HS-5 (cell line): Measurements from ENCODE around the gene GRIN1.

Source experiments
- DNase-seq: peaks from one replicate; pipeline ENCODE4 v3.0.0-alpha.2; 2012; ENCODE audit warnings: low read depth

Gene GRIN1

DNA sequence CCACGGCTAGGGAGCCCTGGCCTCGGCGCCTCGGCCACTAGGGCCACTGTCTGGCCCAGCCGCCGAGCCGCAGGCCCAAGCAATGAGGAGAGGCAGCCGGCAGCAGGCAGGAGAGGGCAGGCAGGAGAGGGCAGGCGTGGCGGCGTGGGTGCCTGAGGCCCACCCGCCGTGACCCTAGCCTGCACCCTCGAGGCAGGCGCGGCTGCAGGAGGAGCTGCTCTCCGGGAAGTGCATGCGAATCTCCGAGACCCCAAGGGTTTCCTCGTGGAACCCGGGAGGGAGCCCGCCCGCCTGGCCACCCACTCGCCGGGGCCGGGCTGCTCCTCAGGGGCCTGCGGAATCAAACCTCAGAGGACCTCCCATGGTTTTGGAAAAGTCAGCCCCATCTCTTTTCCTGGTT lies 9.3 kb downstream of the GRIN1 start:
- DNase-seq: no peak

DNA sequence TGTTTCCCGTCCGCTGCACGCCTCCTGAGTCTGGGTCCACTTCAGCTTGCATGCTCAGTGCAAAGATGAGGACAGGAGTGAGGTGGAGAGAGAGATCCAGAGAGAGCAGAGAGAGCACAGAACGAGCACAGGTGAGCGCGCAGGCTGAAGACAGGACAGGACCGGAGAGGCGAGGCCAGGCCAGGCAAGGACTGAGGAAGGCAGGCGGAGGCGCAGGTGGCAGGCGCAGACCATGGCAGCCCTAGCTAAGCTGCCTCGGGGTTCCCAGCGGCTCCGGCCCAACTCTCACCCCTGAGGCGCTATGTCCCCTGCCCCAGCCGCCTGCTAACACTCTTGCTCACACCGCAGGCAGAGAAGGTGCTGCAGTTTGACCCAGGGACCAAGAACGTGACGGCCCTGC lies 9.7 kb downstream of the GRIN1 start:
- DNase-seq: no peak

DNA sequence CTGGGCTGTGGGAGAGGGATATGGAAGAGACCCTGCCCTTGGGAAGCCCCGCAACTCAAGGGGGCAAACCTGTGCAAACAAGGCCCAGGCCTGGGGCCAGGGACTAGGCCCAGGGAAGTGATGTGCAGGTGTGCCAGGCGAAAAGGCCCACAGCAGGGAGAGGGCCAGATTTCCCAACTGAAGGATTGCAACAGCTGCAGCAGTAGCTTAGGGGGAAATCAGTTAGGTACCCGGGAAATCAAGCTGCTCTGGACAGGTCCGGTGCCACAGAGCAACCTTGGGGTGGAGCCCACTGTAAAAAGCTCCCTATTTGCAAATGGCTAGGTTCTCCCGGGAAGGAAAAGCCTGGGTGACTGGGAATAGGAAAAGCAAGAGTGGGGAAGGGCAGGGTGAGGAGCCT lies 10.4 kb downstream of the GRIN1 start:
- no peak for DNase-seq

DNA sequence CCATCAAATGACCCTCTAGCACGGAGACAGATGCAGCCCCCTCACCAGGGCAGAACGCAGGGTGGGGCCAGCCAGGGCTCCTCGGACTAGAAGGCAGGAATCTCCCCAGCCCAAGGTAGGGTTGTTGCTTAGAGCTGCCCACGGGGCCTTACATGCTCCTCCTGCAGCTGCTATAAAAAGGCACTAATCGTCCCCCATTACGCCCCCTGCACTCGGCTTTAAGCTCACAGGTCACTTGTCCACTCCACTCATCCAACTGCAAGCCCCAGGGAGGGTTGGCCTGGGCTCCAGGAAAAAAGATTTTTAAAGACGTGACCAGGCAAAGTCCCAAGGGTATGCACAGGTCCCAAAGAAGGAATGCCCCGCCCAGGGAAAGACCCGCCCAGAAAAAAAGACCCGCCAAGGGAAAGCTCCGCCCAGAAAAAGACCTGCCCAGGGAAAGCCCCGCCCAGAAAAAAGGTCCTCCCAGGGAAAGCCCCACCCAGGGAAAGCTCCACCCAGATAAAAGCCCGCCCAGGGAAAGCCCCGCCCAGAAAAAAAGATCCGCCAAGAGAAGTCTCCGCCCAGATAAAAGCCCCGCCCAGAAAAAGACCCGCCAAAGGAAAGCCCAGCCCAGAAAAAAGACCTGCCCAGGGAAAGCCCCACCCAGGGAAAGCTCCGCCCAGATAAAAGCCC lies 11.1 kb downstream of the GRIN1 start:
- no peak for DNase-seq

DNA sequence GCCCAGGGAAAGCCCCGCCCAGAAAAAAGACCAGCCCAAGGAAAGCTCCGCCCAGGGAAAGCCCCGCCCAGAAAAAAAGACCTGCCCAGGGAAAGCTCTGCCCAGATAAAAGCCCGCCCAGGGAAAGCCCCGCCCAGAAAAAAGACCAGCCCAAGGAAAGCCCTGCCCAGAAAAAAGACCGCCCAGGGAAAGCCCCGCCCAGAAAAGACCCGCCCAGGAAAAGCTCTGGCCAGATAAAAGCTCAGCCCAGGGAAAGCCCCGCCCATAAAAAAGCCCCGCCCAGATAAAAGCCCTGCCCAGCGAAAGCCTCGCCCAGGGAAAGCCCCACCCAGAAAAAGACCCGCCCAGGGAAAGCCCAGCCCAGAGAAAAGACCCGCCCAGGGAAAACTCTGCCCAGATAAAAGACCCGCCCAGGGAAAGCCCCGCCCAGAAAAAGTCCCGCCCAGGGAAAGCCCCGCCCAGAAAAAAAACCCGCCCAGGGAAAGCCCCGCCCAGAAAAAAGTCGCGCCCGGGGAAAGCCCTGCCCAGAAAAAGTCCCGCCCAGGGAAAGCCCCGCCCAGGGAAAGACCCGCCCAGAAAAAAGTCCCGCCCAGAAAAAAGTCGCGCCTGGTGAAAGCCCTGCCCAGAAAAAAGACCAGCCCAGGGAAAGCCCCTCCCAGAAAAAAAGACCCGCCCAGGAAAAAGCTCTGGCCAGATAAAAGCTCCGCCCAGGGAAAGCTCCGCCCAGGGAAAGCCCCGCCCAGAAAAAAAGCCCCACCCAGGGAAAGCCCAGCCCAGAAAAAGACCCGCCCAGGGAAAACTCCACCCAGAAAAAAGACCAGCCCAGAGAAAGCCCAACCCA lies 11.9 kb downstream of the GRIN1 start:
- no peak for DNase-seq

DNA sequence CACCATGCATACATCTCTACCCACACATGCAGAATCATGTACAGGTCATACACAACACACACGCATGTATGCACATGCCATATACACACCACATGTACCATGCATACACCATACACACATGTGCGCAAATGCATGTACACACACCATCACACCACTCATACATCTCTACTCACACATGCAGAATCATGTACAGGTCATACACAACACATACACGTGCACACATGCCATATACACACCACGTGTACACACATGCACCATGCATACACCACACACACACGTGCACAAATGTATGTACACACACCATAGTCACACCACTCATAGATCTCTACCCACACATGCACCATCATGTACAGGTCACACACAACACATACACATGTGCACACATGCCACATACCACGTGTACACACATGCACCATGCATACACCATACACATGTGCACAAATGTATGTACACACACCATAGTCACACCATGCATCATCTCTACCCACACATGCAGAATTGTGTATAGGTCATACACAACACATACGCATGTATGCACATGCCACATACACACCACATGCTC lies 14.0 kb downstream of the GRIN1 start:
- DNase-seq: no peak

DNA sequence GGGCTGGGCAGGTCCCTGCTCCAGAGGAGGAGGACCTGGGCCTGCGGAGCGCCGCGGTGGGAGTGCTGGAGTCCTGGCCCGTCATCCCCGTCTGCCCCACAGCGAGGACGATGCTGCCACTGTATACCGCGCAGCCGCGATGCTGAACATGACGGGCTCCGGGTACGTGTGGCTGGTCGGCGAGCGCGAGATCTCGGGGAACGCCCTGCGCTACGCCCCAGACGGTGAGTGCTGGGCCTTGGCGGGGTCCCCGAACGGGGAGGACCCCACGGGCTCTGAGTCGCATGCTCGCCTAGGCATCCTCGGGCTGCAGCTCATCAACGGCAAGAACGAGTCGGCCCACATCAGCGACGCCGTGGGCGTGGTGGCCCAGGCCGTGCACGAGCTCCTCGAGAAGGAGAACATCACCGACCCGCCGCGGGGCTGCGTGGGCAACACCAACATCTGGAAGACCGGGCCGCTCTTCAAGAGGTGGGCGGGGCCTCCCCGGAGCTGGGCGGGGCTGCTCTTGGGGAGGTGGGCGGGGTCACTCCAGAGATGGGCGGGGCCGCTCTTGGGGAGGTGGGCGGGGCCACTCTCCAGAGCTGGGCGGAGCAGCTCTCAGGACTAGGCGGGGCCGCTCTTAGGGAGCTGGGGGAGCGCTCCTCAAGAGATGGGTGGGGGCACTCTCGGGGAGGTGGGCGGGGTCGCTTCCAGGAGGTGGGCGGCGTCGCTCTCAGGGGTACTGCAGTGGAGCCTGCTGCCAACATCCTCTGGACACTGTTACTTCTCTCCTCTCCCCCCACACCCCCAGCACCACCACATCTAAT lies 17.8 kb downstream of the GRIN1 start:
- DNase-seq: no peak

DNA sequence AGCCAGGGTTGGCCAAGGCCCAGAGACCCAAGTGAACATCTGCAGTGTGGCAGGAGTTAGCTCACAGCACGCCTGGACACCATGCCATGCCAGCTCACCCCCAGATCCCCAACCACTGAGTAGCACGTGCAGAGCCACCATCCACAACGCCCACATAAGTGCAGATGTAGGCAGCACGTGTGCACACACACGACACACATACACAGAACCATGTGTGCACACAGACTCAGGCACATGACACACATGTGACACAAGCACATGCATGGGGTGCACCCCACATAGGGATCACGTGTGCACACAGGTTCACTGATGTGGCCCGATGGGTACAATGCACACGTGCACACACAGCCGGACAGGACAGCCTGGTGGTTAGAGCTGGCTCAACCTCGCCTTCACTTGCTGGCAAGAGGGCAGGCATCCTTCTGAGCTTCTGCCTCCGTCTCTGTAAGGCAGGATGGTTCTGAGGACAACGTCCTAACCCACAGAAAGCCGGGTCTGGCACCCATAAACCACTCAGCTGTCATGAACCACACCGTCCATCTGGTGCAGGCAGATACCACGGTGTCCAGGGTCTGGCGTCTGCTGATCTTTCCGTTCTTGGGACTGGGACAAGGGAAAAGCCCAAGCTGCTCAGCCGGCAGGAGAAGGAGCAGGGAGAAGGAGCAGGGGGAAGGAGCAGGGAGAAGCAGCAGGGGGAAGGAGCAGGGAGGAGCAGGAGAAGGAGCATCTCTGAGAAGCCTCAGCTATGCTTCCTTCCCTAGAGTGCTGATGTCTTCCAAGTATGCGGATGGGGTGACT lies 18.9 kb downstream of the GRIN1 start:
- DNase-seq: no peak

DNA sequence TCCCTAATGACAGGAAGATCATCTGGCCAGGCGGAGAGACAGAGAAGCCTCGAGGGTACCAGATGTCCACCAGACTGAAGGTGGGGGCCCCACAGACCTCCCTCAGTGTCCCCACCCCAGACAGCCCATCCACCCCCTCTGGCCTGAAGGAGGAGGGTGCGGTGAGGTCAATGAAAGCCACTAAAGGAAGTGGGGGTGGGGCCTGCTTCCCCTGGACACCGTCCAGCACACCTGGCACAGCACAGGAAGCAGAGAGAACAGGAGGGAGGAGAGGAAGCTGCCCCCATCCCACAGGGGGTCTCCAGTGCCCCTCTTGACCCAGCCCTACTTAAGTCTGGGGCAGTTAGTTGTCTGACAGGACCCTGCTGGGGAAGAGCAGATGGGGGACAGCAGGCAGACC lies 19.7 kb downstream of the GRIN1 start:
- no peak for DNase-seq

DNA sequence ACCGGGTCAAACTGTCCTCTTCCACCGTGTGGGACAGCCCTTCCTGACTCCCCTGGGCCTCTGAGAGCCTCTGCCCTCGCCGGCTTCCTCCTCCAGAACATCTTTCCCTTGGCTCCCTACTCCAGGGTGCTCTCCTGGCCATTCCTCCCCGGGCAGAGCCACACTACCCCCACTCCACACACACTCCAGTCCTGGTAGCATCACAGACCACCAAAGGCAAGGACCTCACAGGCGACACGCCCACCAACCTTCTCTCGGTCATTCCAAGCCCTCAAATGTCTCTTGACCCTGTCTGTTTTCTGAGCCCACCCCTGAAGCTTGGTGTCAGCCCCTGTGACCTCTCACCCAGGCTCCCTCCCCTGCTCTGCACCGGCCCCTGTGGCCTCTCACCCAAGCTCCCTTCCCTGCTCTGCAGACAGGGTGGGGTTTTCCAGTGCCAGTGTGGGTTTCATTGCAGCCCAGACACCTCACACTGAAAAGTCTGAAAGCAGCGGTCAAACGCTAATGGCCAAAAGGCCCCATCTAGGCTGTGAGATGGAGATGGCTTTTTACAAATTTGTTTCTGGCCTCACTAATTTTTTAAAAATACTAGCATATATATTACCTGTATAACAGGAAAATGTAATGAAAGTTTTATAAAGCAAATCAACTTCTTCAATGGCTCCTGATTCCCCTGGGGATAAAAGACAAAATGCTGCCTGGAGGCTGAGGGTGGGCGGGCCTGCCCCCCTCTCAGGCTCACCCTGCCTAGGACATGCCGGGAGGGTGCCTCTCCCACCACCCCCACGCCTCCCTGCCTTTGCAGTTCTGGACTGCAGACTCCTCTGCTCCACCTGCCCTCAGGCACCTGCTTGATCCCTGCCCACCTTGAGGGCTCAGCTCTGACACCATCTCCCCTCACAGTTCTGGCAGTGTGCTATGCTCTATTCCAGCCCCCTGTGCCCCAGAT lies 20.4 kb downstream of the GRIN1 start:
- DNase-seq: no peak

DNA sequence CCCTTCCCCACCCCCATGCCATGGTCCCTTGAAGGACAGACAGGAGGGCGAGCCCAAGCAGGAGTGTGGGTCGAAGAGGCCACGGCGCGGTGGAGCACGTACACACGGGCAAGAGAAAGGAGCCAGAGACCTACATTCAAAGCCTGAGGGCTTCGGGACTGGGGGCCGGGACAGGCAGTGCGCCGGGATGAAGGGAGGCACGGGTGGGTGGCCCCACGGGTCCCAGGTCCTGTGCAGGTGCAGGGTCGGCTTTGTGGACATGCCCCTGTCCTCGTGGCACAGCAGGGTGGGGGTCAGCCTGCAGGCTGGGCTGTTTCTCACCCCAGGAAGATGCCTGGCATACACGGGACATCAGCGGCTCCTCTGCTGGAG lies 21.1 kb downstream of the GRIN1 start:
- no peak for DNase-seq

DNA sequence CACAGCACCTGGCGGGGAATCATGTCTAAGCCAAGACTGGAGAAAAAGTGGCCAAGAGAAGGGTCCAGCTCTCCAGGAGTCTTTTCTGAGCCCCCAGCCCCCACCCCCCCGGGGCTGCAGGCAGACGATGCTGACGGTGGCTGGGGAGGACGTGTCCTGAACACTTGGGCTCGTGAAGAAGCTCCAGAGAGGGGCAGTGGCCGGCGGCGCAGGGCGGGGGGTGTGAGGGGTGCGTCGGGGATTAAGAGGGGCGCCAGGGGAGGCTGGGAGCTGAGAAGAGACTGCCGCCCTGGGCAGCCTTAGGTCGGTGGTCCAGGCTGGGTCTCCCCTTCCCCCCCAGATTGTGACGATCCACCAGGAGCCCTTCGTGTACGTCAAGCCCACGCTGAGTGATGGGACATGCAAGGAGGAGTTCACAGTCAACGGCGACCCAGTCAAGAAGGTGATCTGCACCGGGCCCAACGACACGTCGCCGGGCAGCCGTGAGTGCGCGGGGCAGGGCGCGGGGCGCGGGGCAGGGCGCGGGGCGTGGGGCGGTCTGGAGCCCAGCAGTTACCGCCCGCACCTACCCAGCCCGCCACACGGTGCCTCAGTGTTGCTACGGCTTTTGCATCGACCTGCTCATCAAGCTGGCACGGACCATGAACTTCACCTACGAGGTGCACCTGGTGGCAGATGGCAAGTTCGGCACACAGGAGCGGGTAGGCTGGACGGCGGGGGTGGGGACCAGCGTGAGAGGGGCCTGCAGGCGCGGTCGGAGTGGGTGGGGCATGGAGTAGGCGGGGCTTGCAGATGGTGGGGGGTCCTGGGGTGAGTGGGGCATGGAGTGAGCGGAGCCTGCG lies 22.0 kb downstream of the GRIN1 start:
- no peak for DNase-seq

DNA sequence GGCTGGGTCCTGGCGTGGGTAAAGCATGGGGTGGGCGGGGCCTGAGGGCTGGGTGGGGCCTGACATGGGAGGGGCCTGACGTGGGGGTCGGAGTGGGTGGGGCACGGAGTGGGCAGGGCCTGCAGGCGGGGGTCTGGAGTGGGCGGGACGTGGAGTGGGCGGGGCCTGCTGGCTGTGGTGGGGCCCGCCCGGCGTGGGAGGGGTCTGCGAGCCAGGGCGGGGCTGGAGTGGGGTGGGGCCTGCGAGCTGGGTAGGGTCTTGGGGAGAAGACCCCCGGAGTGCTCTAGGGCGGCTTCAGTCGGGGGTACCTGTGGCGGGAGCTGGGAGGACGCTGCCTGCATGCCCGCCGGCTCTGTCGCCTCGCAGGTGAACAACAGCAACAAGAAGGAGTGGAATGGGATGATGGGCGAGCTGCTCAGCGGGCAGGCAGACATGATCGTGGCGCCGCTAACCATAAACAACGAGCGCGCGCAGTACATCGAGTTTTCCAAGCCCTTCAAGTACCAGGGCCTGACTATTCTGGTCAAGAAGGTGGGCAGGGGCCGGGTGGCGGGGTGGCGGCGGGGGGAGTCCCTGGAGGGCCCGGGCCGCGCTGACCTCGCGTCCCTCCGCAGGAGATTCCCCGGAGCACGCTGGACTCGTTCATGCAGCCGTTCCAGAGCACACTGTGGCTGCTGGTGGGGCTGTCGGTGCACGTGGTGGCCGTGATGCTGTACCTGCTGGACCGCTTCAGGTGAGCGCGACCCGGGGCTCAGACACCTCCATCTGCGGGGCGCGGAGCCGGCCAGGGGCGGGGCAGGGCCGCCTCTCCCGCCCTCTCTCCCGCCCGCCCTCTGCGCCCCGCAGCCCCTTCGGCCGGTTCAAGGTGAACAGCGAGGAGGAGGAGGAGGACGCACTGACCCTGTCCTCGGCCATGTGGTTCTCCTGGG lies 22.9 kb downstream of the GRIN1 start:
- no peak for DNase-seq

DNA sequence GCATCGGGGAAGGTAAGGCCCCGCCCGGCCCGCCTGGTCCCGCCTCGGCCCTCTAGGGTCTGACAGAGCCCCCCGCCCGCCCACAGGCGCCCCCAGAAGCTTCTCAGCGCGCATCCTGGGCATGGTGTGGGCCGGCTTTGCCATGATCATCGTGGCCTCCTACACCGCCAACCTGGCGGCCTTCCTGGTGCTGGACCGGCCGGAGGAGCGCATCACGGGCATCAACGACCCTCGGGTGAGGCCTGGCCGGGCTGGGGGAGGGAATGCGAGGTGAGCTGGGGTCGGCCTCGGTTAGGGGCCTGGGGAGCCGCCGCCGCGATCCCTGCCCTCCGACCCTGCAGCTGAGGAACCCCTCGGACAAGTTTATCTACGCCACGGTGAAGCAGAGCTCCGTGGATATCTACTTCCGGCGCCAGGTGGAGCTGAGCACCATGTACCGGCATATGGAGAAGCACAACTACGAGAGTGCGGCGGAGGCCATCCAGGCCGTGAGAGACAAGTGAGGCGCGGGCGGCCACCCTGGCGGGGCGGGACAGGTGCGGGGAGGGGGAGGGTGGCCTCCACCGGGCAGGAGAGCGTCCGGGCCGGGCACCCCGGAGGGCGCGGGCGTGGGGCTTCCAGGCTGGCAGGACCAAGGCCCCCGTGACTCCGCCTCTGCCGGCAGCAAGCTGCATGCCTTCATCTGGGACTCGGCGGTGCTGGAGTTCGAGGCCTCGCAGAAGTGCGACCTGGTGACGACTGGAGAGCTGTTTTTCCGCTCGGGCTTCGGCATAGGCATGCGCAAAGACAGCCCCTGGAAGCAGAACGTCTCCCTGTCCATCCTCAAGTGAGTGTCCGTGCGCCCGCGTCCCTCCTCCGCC lies 23.8 kb downstream of the GRIN1 start:
- DNase-seq: no peak

DNA sequence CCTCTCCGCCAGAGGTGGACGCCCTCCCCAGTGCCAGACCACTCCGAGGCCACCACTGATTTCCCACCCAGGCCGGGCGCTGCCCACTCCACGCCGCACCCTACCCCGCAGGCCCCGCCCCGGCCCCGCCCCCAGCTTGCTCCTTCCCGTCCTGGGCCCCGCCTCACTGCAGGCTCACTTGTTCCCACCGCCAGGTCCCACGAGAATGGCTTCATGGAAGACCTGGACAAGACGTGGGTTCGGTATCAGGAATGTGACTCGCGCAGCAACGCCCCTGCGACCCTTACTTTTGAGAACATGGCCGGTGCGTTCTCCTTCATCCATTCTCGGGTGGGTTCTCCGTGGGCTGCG lies 24.4 kb downstream of the GRIN1 start:
- DNase-seq: no peak

DNA sequence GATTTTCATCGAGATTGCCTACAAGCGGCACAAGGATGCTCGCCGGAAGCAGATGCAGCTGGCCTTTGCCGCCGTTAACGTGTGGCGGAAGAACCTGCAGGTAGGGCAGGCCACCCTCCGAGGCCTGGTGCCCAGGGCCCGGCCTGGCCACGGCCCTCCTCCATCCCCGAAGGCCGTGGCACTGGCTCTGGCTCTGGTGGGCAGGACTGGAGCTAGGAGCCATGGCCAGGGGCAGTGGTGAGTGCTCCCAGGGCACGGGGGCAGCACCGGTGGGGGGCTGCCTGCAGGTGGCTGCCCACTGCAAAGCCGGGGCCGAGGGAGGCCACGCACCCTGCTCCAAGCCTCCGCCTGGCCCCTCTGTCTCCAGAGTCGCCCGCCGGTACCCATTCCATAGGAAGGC lies 24.9 kb downstream of the GRIN1 start:
- no peak for DNase-seq

DNA sequence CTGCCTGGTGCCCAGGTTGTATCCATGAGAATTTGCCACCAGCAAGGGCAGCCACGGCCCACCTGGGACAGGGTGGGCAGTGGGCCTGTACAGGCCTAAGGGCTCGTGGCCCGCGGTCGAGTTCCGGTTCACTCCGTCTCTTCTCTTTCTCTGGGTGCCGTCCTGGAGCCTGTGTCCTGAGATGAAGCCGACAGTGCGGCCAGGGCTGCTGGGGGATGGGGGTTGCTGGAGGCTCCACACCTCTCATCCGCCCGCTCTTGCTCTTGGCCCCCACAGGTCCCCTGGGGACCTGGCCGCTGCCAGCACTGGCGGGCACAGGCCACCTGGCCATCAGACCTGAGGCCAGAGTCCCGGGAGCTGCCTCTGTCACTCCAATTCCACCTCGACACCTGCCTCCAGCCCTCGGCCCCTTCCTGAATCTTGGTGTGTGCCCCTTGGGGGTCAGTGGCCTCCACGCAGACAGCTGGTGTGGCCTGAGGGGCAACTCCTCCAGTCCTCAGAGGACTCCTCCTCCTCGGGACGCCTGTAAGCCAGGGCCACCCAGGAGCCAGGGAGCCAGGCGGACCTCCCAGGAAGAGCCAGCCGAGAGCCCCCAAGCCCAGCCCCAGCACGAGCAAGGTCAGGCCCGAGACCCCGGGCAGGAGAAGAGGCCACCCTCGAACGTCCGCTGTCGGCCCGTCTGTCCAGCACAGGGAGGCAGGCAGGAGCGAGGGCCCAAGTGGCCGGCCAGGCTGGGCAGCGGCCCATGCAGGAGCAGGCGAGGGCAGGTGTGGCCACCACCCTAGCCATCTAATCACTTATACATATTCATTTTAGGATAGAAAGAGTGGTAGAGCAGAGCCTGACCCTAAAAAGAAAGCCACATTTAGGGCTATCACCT lies 25.7 kb downstream of the GRIN1 start:
- DNase-seq: no peak
